Endothelial cell (in vitro differentiated cells): ENCODE measurements around the gene LRRC49. TPM values are rescaled to one million over a fixed set of nuclear protein-coding genes. Genes with fewer than 3 reads are reported as not detected.

Experiments
- DNase-seq: peaks from one replicate; pipeline ENCODE4 v3.0.0; 2021; ENCODE audit warnings: low spot score
- H3K27ac Mint-ChIP-seq: one replicate; pipeline ENCODE4 v1.8.0; 2021; ENCODE audit warnings: mixed read lengths, inconsistent platforms; ENCODE audit not compliant: unreplicated experiment
- H3K27me3 Mint-ChIP-seq: one replicate; pipeline ENCODE4 v1.8.0; 2021; ENCODE audit warnings: mild to moderate bottlenecking, moderate library complexity, mixed read lengths, inconsistent platforms; ENCODE audit not compliant: unreplicated experiment
- H3K36me3 Mint-ChIP-seq: one replicate; pipeline ENCODE4 v1.8.0; 2021; ENCODE audit warnings: mild to moderate bottlenecking, low read depth, mixed read lengths, inconsistent platforms; ENCODE audit not compliant: unreplicated experiment
- H3K4me1 Mint-ChIP-seq: one replicate; pipeline ENCODE4 v1.8.0; 2021; ENCODE audit warnings: mild to moderate bottlenecking, mixed read lengths, inconsistent platforms; ENCODE audit not compliant: unreplicated experiment
- H3K4me3 Mint-ChIP-seq: one replicate; pipeline ENCODE4 v1.8.0; 2021; ENCODE audit warnings: mild to moderate bottlenecking, mixed read lengths, inconsistent platforms; ENCODE audit not compliant: unreplicated experiment
- H3K9me3 Mint-ChIP-seq: one replicate; pipeline ENCODE4 v1.8.0; 2021; ENCODE audit warnings: mixed read lengths, inconsistent platforms; ENCODE audit not compliant: unreplicated experiment
- total RNA-seq: library from RNA; stranded (reverse); fragmentation: NEBNext Ultra II Directional; extraction: Animal tissue kit (Norgen Biotek cat#: 25700); gene quantifications from one replicate; pipeline ENCODE4 v1.2.1, GENCODE V29; 2021; ENCODE audit not compliant: unreplicated experiment
- TF ChIP-seq, protein P1 (sequence below): fragments of 200-600 bp; sonication (generic); IDR thresholded peaks from one replicate; pipeline ENCODE4 v1.5.0; 2021; ENCODE audit warnings: antibody characterized with exemption; ENCODE audit not compliant: unreplicated experiment

Gene LRRC49
- total RNA-seq, 1 donor from 2014 or later, result 4.2 TPM

DNA sequence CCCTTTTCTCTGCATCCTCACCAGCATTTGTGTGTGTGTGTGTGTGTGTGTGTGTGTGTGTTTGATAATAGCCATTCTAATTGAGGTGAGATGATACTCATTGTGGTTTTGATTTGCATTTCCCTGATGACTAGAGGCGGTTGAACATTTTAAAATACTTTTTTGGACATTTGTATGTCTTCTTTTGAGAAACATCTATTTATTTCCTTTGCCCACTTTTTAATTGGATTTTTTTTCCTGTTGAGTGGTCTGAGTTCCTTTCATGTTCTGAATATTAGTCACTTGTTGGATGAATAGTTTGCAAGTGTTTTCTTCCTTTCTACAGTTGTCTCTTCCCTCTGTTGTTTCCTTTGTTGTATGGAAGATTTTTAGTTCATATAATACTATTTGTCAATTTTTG, 168.4 kb downstream of the LRRC49 start:
- no peak for DNase-seq
- H3K4me1 Mint-ChIP-seq, result no peaks in the 10 kb centered on the region
- no peaks in the 10 kb centered on the region for H3K36me3 Mint-ChIP-seq
- H3K4me3 Mint-ChIP-seq, result no peak overlapping the region
- peaks cover 1% of the 10 kb centered on the region for H3K27me3 Mint-ChIP-seq
- no peak overlapping the region for H3K27ac Mint-ChIP-seq
- TF ChIP-seq, protein P1, sequence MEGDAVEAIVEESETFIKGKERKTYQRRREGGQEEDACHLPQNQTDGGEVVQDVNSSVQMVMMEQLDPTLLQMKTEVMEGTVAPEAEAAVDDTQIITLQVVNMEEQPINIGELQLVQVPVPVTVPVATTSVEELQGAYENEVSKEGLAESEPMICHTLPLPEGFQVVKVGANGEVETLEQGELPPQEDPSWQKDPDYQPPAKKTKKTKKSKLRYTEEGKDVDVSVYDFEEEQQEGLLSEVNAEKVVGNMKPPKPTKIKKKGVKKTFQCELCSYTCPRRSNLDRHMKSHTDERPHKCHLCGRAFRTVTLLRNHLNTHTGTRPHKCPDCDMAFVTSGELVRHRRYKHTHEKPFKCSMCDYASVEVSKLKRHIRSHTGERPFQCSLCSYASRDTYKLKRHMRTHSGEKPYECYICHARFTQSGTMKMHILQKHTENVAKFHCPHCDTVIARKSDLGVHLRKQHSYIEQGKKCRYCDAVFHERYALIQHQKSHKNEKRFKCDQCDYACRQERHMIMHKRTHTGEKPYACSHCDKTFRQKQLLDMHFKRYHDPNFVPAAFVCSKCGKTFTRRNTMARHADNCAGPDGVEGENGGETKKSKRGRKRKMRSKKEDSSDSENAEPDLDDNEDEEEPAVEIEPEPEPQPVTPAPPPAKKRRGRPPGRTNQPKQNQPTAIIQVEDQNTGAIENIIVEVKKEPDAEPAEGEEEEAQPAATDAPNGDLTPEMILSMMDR, result no peak
- H3K9me3 Mint-ChIP-seq, result no peaks in the 10 kb centered on the region

DNA sequence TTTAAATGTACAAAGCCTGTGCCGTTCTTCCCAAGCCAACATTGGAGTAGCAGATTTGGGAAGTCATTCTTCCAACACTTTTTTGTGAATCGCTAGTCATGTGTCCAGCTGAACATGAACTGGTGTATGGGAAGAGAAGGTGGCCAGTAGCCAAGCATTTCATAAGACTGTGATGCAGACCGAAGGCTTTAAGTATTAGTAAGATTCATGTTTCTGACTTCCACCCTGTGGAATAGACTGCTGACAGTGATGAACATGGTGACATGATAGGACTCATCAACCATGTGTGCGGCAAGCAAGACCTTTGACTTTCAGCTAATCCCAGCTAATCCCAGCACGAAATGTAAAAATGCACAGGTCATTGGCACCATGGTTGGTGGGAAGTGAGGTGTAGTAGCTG, 174.4 kb downstream of the LRRC49 start:
- Mint-ChIP-seq H3K36me3 (no peaks in the 10 kb centered on the region), H3K4me3 (no peak overlapping the region), H3K4me1 (no peaks in the 10 kb centered on the region), H3K9me3 (no peaks in the 10 kb centered on the region), H3K27ac (no peak overlapping the region), H3K27me3 (no peaks in the 10 kb centered on the region)
- DNase-seq, result no peak
- TF ChIP-seq, protein P1, result no peak

DNA sequence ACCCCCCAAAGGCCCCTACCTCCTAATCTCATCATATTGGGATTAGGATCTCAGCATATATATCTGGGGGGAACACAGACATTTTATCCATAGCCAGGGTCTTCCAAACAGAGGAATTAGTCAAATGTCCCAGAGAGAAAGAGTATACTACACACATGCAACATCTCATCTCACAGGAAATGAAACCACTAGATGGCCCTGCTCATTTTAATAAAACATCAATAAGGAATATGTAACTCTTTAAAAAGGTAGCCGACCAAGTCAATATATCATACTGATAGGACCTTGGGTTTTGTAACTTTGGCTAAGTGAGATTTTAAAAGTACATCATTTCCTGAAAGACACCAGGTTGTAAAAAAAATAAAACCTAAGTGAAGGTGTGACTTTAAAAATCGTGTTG, 177.1 kb downstream of the LRRC49 start:
- Mint-ChIP-seq H3K4me3 (no peak overlapping the region), H3K27ac (no peak overlapping the region), H3K27me3 (no peaks in the 10 kb centered on the region), H3K9me3 (no peaks in the 10 kb centered on the region), H3K4me1 (no peaks in the 10 kb centered on the region), H3K36me3 (no peaks in the 10 kb centered on the region)
- TF ChIP-seq, protein P1, result no peak
- no peak for DNase-seq

DNA sequence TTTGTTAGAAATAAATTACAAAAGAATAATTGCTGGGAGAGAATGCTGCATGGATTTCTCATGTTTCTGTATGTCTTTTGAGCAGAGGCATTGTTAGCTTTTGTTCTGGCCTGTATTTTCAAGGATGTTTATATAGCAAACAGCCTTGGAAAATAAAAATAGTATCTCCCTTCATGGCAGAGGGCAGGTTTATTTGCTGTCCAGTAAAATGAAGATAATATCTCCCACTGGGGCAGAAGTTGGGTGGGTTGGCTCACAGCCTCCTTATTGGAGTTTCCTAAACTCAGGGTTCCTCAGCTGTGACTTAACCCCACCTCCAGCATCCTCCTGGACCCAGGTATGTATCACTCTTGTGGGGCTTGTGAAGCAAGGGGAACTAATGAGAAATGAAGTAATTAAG, 178.9 kb downstream of the LRRC49 start:
- DNase-seq, result no peak
- H3K27ac Mint-ChIP-seq, result no peak overlapping the region
- H3K4me3 Mint-ChIP-seq, result no peak overlapping the region
- H3K9me3 Mint-ChIP-seq, result no peaks in the 10 kb centered on the region
- TF ChIP-seq, protein P1, result no peak
- H3K27me3 Mint-ChIP-seq, result no peaks in the 10 kb centered on the region
- no peaks in the 10 kb centered on the region for H3K4me1 Mint-ChIP-seq
- H3K36me3 Mint-ChIP-seq, result no peaks in the 10 kb centered on the region

DNA sequence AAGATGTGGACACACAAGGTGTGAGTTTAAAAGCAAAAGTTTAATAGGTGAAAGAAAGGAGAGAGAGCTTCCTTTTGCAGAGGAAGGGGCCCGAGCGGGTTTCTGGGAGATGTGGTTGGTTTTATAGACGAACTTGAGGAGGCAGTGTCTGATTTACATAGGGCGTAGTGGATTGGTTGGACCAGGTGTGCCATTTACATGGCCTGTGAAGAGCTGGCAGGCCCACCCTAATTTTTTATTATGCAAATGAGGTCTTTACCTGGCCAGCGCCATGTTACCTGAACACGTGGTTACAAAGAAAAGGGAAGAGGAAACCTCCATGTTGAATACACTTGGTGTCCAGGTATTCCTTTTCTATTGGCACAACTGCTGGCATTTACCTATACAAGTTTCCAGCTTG, 179.8 kb downstream of the LRRC49 start:
- H3K36me3 Mint-ChIP-seq, result no peaks in the 10 kb centered on the region
- H3K9me3 Mint-ChIP-seq, result no peaks in the 10 kb centered on the region
- no peak overlapping the region for H3K27ac Mint-ChIP-seq
- H3K4me1 Mint-ChIP-seq, result no peaks in the 10 kb centered on the region
- no peak for DNase-seq
- TF ChIP-seq, protein P1, result no peak
- H3K27me3 Mint-ChIP-seq, result no peaks in the 10 kb centered on the region
- H3K4me3 Mint-ChIP-seq, result no peak overlapping the region
